HL-60 (cell line): ENCODE measurements around the gene CDYL.

Source experiments
- DNase-seq, 2 experiments: peaks; one replicate each; pipeline ENCODE4 v3.0.0-alpha.2; 2010 to 2020; ENCODE audit warnings: low read depth in 1 of 2, low spot score in 1 of 2
- H3K27ac ChIP-seq: fragments of 250-450 bp; sonication (Bioruptor Pico); replicated peaks from 2 replicates; pipeline ENCODE4 v1.5.1; 2020; ENCODE audit warnings: mild to moderate bottlenecking, moderate library complexity
- H3K27me3 ChIP-seq: fragments of 250-450 bp; sonication (Bioruptor Pico); 2 replicates; pipeline ENCODE4 v1.5.1; 2021; ENCODE audit warnings: mild to moderate bottlenecking, moderate library complexity; ENCODE audit not compliant: insufficient read depth, poor library complexity, severe bottlenecking
- H3K4me3 ChIP-seq: replicated peaks from 2 replicates; pipeline ENCODE4 v1.5.1; 2011; ENCODE audit warnings: mild to moderate bottlenecking, control low read depth, low read length; ENCODE audit not compliant: insufficient read depth
- CTCF ChIP-seq: IDR thresholded peaks from one replicate; pipeline ENCODE4 v1.5.1; 2011; ENCODE audit warnings: low read length, control low read depth, inconsistent platforms; ENCODE audit not compliant: insufficient read depth
- GABPA ChIP-seq: IDR thresholded peaks from 2 replicates; pipeline ENCODE4 v1.6.1; 2012; ENCODE audit warnings: low read depth
- POLR2AphosphoS5 ChIP-seq: IDR thresholded peaks from 2 replicates; pipeline ENCODE4 v1.6.1; 2012; ENCODE audit warnings: low read depth
- REST ChIP-seq: IDR thresholded peaks from 2 replicates; pipeline ENCODE4 v1.6.1; 2012; ENCODE audit warnings: low read depth; ENCODE audit not compliant: insufficient replicate concordance
- SPI1 ChIP-seq: IDR thresholded peaks from 2 replicates; pipeline ENCODE4 v1.6.1; 2012; ENCODE audit warnings: low read depth, mild to moderate bottlenecking, borderline replicate concordance

CDYL gene

GRCh38 chr6:4781967-4782575, 5.9 kb downstream of the CDYL start:
- Histone ChIP-seq H3K27me3 (no peaks in the 10 kb centered on the region), H3K4me3 (no peak overlapping the region)

GRCh38 chr6:4786996-4787395, 10.8 kb downstream of the CDYL start:
- no peak overlapping the region for H3K4me3 ChIP-seq
- DNase-seq: no peak
- no peak overlapping the region for H3K27ac ChIP-seq
- TF ChIP-seq CTCF: no peak
- TF ChIP-seq SPI1: no peak
- no peak for TF ChIP-seq GABPA
- no peaks in the 10 kb centered on the region for H3K27me3 ChIP-seq

More at GRCh38 chr6:4781967-4782575, 5.9 kb downstream of the CDYL start:
- no peak overlapping the region for H3K27ac ChIP-seq
- no peak for DNase-seq
- TF ChIP-seq REST: no peak
- TF ChIP-seq GABPA: no peak
- TF ChIP-seq POLR2AphosphoS5: no peak
- no peak for TF ChIP-seq SPI1
- TF ChIP-seq CTCF: no peak

GRCh38 chr6:4788482-4788881, 12.3 kb downstream of the CDYL start:
- TF ChIP-seq CTCF: no peak
- no peak for TF ChIP-seq REST
- no peak for TF ChIP-seq POLR2AphosphoS5
- no peak for TF ChIP-seq GABPA
- no peak for TF ChIP-seq SPI1
- no peak overlapping the region for H3K27ac ChIP-seq
- DNase-seq: no peak
- H3K27me3 ChIP-seq: no peaks in the 10 kb centered on the region
- no peak overlapping the region for H3K4me3 ChIP-seq

GRCh38 chr6:4788953-4789584, 12.9 kb downstream of the CDYL start:
- Histone ChIP-seq H3K4me3 (no peak overlapping the region), H3K27me3 (no peaks in the 10 kb centered on the region), H3K27ac (no peak overlapping the region)
- TF ChIP-seq GABPA (no peak), POLR2AphosphoS5 (no peak), REST (no peak), CTCF (no peak), SPI1 (no peak)
- no peak for DNase-seq
